ENCODE data around the gene SECTM1. TPM values are rescaled to one million over a fixed set of nuclear protein-coding genes. Genes with fewer than 3 reads are reported as not detected.
A peak's percentile ranks its signal among the peaks of the same experiment; 100 is the strongest.
"Not testable (repeated sequence)": the region's sequence is repeated elsewhere in the genome, so short reads cannot be mapped to it uniquely, and the experiment has no call there.

Gene SECTM1
- total RNA-seq, 2 experiments from 2014 or later, result 0.92 to 0.94 TPM

GRCh38 chr17:82365606-82366295, 32.2 kb upstream of the SECTM1 start:
- Mint-ChIP-seq H3K4me3 (no peak overlapping the region), H3K9me3 (ENCODE audit: insufficient read depth) (no peaks in the 10 kb centered on the region), H3K4me1 (ENCODE audit: low read depth) (peaks cover 3% of the 10 kb centered on the region), H3K27me3 (ENCODE audit: low read depth) (peaks cover 38% of the 10 kb centered on the region), H3K36me3 (ENCODE audit: low read depth) (no peaks in the 10 kb centered on the region), H3K27ac (no peak overlapping the region)
- ChIA-PET POLR2A (no interaction called here), CTCF (interaction anchor here (1.4 kb wide), 1 partner anchor 48 kb away, joined by 3 read pairs; no protein-coding TSS in a partner anchor)
- ATAC-seq (no peak), DNase-seq (no peak)

DNA sequence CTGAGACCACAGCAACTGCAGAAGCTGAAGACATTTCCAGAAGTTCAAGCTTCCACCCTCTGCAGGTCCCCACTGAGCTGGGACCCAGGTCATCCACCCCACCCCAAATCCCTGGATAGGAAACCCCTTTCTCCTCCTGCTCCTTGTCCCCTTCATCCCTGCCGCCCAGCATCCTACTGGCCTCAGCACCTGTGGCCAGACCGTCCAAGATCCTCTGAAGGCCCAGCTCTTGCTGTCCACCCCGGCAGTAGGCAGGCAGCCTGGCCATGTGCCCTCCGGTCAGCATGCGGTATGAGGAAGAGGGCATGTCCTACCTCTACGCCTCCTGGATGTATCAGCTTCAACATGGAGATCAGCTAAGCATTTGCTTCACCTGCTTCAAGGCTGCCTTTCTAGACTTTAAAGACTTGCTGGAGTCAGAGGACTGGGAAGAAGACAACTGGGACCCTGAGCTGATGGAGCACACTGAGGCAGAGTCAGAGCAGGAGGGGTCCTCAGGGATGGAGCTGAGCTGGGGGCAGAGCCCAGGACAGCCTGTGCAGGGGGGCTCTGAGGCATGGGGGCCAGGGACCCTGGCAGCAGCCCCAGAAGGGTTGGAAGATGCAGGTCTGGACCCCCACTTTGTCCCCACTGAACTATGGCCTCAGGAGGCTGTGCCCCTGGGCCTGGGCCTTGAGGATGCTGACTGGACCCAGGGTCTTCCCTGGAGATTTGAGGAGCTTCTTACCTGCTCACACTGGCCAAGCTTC, 28.5 kb upstream of the SECTM1 start:
- POLR2A ChIA-PET, result interaction anchor here (0.7 kb wide), 1 partner anchor 8 kb away, joined by 3 read pairs; no protein-coding TSS in a partner anchor
- DNase-seq, result no peak
- Mint-ChIP-seq H3K4me1 (ENCODE audit: low read depth) (peaks cover 9% of the 10 kb centered on the region), H3K36me3 (ENCODE audit: low read depth) (peaks cover 3% of the 10 kb centered on the region), H3K27ac (no peak overlapping the region), H3K27me3 (ENCODE audit: low read depth) (peaks cover 26% of the 10 kb centered on the region), H3K4me3 (no peak overlapping the region), H3K9me3 (ENCODE audit: insufficient read depth) (no peaks in the 10 kb centered on the region)
- CTCF ChIA-PET, result interaction anchor here (1.3 to 1.4 kb wide), 2 partner anchors 9 to 193 kb away, joined by 3 read pairs; no protein-coding TSS in a partner anchor
- no peak for ATAC-seq

GRCh38 chr17:82359451-82360074, 26.0 kb upstream of the SECTM1 start:
- CTCF ChIA-PET, result interaction anchor here (3.9 kb wide), 1 partner anchor 55 kb away, joined by 11 read pairs; no protein-coding TSS in a partner anchor
- H3K4me1 Mint-ChIP-seq (ENCODE audit: low read depth); DNase-seq; H3K27ac Mint-ChIP-seq; H3K4me3 Mint-ChIP-seq; ATAC-seq; H3K9me3 Mint-ChIP-seq (ENCODE audit: insufficient read depth); H3K36me3 Mint-ChIP-seq (ENCODE audit: low read depth); POLR2A ChIA-PET: not testable (repeated sequence)
- peaks cover 23% of the 10 kb centered on the region for H3K27me3 Mint-ChIP-seq (ENCODE audit: low read depth)

GRCh38 chr17:82358465-82359350, 25.1 kb upstream of the SECTM1 start, which contains the start of gene TEX19:
TSS of gene TEX19 (plus strand) at chr17:82359247. CDS start at chr17:82362151, 2,904 bp downstream.
- Mint-ChIP-seq H3K9me3 (ENCODE audit: insufficient read depth) (no peaks in the 10 kb centered on the region), H3K27me3 (ENCODE audit: low read depth) (peaks cover 23% of the 10 kb centered on the region), H3K27ac (no peak within 1 kb of the TSS), H3K4me1 (ENCODE audit: low read depth) (peaks cover 9% of the 10 kb centered on the region), H3K4me3 (no peak within 1 kb of the TSS), H3K36me3 (ENCODE audit: low read depth) (peaks cover 3% of the 10 kb centered on the region)
- DNase-seq (peak; percentile 35), ATAC-seq (no peak)
- CTCF ChIA-PET, result interaction anchor here (0.7 to 3.9 kb wide), 4 partner anchors 8 to 153 kb away, joined by 4 to 11 read pairs (median 4); no protein-coding TSS in a partner anchor
- POLR2A ChIA-PET, result interaction anchor here (0.7 to 1.0 kb wide), 2 partner anchors 66 to 644 kb away, joined by 3 read pairs; no protein-coding TSS in a partner anchor

DNA sequence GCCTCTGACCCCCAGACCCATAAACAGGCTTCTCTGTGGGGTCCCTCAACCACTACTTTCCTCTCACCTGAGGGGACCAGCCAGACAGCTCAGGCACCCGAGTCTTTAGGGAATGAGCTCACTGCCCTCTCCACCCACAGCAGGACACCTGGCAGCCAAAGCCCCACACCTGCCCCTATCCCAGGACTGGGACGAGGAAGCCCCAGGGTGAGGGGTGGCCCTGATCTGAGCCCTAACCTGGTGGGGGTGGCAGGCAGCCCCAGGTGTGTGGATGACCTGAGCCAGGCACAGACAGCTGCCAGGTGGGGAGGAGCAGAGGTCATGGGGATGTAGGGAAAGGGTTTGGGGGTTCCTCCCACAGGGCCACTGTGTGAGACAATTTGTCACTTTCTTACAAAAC, 23.8 kb upstream of the SECTM1 start:
- DNase-seq, result no peak
- H3K9me3 Mint-ChIP-seq (ENCODE audit: insufficient read depth), result no peaks in the 10 kb centered on the region
- ChIA-PET CTCF (interaction anchor here (1.2 to 3.9 kb wide), 4 partner anchors 16 to 62 kb away, joined by 3 to 11 read pairs (median 4); no protein-coding TSS in a partner anchor), POLR2A (no interaction called here)
- peaks cover 9% of the 10 kb centered on the region for H3K4me1 Mint-ChIP-seq (ENCODE audit: low read depth)
- H3K27ac Mint-ChIP-seq, result no peak overlapping the region
- H3K36me3 Mint-ChIP-seq (ENCODE audit: low read depth), result peaks cover 3% of the 10 kb centered on the region
- no peak for ATAC-seq
- no peak overlapping the region for H3K4me3 Mint-ChIP-seq
- peaks cover 19% of the 10 kb centered on the region for H3K27me3 Mint-ChIP-seq (ENCODE audit: low read depth)

DNA sequence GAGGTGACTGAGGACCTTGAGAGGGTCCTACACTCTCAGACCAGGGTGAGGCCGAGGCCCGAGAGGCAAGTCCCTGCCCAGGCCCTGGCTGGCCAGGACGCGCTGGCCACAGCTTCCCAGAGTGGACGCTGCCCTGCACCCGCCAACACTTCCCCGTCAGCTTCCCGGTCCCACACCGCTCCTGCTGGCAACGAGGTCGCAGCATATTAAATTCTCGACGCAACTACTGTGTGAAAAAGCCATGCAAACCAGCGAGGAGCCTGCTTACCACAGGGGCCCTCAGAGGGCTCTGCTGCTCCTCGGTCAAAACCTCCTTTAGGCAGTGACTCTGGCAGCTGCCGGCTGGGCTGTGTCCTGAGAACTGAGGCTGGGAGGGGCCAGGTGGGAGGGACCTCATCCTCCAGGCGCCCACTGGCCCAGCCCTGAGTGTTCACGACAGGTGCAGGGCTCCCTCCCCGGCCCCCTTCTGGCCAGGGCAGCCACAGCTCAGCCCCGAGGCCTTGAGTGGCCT, 23.3 kb upstream of the SECTM1 start:
- ChIA-PET CTCF (interaction anchor here (1.2 to 3.9 kb wide), 4 partner anchors 16 to 63 kb away, joined by 3 to 11 read pairs (median 4); no protein-coding TSS in a partner anchor), POLR2A (no interaction called here)
- no peak for ATAC-seq
- Mint-ChIP-seq H3K27ac (no peak overlapping the region), H3K4me3 (no peak overlapping the region), H3K36me3 (ENCODE audit: low read depth) (peaks cover 3% of the 10 kb centered on the region), H3K9me3 (ENCODE audit: insufficient read depth) (no peaks in the 10 kb centered on the region), H3K4me1 (ENCODE audit: low read depth) (peaks cover 10% of the 10 kb centered on the region), H3K27me3 (ENCODE audit: low read depth) (peaks cover 17% of the 10 kb centered on the region)
- DNase-seq, result no peak

GRCh38 chr17:82355770-82356427, 22.3 kb upstream of the SECTM1 start:
- Mint-ChIP-seq H3K36me3 (ENCODE audit: low read depth) (peaks cover 3% of the 10 kb centered on the region), H3K27me3 (ENCODE audit: low read depth) (peaks cover 13% of the 10 kb centered on the region), H3K4me1 (ENCODE audit: low read depth) (peaks cover 11% of the 10 kb centered on the region), H3K27ac (no peak overlapping the region), H3K9me3 (ENCODE audit: insufficient read depth) (no peaks in the 10 kb centered on the region), H3K4me3 (no peak overlapping the region)
- ATAC-seq (no peak), DNase-seq (no peak)
- POLR2A ChIA-PET, result no interaction called here
- CTCF ChIA-PET, result interaction anchor here (1.2 to 3.9 kb wide), 2 partner anchors 58 to 64 kb away, joined by 3 to 11 read pairs; no protein-coding TSS in a partner anchor

- no peaks in the 10 kb centered on the region for H3K9me3 Mint-ChIP-seq (ENCODE audit: insufficient read depth)
- DNase-seq (no peak), ATAC-seq (no peak)
- peaks cover 3% of the 10 kb centered on the region for H3K36me3 Mint-ChIP-seq (ENCODE audit: low read depth)
- no peak overlapping the region for H3K4me3 Mint-ChIP-seq
- H3K4me1 Mint-ChIP-seq (ENCODE audit: low read depth), result peaks cover 11% of the 10 kb centered on the region
- ChIA-PET POLR2A (no interaction called here), CTCF (no interaction called here)
- no peak overlapping the region for H3K27ac Mint-ChIP-seq
- peaks cover 13% of the 10 kb centered on the region for H3K27me3 Mint-ChIP-seq (ENCODE audit: low read depth)
These were observed 21.3 kb upstream of the SECTM1 start for GRCh38 chr17:82354804-82355308.

DNA sequence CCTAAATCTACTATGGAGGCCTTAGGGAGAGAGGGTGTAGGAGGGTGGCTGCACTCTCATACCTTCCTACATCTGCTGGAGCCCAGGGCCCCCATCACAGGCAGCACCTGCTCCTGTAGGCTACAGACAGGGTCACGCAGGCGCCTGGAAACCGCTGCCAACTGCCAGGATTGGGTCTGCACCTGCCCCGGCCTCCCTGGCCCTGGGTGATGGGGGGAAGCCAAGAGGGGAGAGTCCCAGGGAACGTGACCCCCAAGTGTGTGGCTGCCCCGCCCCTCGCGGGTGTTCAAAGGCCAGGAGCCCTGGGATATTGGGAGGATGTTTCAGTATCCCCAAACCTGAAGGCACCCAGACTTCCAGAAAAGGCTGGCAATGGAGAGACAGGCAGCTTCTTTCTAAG, 19.9 kb upstream of the SECTM1 start:
- Mint-ChIP-seq H3K4me1 (ENCODE audit: low read depth) (peaks cover 6% of the 10 kb centered on the region), H3K27me3 (ENCODE audit: low read depth) (peaks cover 11% of the 10 kb centered on the region), H3K4me3 (no peak overlapping the region), H3K9me3 (ENCODE audit: insufficient read depth) (no peaks in the 10 kb centered on the region), H3K36me3 (ENCODE audit: low read depth) (no peaks in the 10 kb centered on the region), H3K27ac (no peak overlapping the region)
- ChIA-PET POLR2A (interaction anchor here (1.4 kb wide), 1 partner anchor 61 kb away, joined by 5 read pairs; no protein-coding TSS in a partner anchor), CTCF (interaction anchor here (1.1 kb wide), 1 partner anchor 52 kb away, joined by 3 read pairs; no protein-coding TSS in a partner anchor)
- no peak for ATAC-seq
- DNase-seq, result no peak

All from activated CD8-positive, alpha-beta T cell treated with anti-CD3 and anti-CD28 coated beads, Interleukin-2, amount 10 ng/mL, durations not matched to agents 7 days and 5 days (primary cell).